ENCODE data around the gene PRG2. TPM values are rescaled to one million over a fixed set of nuclear protein-coding genes. Genes with fewer than 3 reads are reported as not detected.

PRG2 gene
- total and polyA plus RNA-seq, 9 of the 15 experiments (the other 6 are each of a cell fraction or from before 2014, with no cell fraction given), result 1.8 to 78.0 (median 26.6) TPM

- TF ChIP-seq ZBTB9 (CRISPR knock-in tag; IDR thresholded peaks at IDR 0.05) (no peak), PHF8 (IDR thresholded peaks at IDR 0.05; ENCODE audit: borderline replicate concordance, low read length) (peak; percentile 75; the same call in 1 of the 2 replicates), THRAP3 (IDR thresholded peaks at IDR 0.05; ENCODE audit: borderline replicate concordance) (no peak), HDAC6 (IDR thresholded peaks at IDR 0.05; ENCODE audit: low read depth, low read length) (no peak), VEZF1 (CRISPR knock-in tag; IDR thresholded peaks at IDR 0.05) (peak; percentile 93), ZNF764 (CRISPR knock-in tag; IDR thresholded peaks at IDR 0.05; ENCODE audit: low read depth) (no peak), SPI1 (IDR thresholded peaks at IDR 0.05; ENCODE audit: borderline replicate concordance, low read depth, low read length) (peak; percentile 76), SREBF1 (IDR thresholded peaks at IDR 0.05; ENCODE audit: borderline replicate concordance, low read depth, low read length) (no peak), ZNF785 (CRISPR knock-in tag; IDR thresholded peaks at IDR 0.05) (no peak), CBFA2T3 (IDR thresholded peaks at IDR 0.05) (no peak), E2F3 (CRISPR knock-in tag; IDR thresholded peaks at IDR 0.05) (no peak), PURB (CRISPR knock-in tag; IDR thresholded peaks at IDR 0.05; ENCODE audit: low read depth) (no peak), COPS2 (conservative IDR thresholded peaks at IDR 0.05) (no peak), BRD9 (IDR thresholded peaks at IDR 0.05; ENCODE audit: low read depth, partially characterized antibody) (peak; percentile 28), KAT2B (IDR thresholded peaks at IDR 0.05; ENCODE audit: low read depth, low read length) (no peak), NCOA1 (IDR thresholded peaks at IDR 0.05; ENCODE audit: low read depth) (peak; percentile 57), CSDE1 (IDR thresholded peaks at IDR 0.05) (no peak), GATAD2A (IDR thresholded peaks at IDR 0.05) (peak; percentile 26; the same call in 1 of the 2 replicates)
- TF ChIP-seq, protein P1, sequence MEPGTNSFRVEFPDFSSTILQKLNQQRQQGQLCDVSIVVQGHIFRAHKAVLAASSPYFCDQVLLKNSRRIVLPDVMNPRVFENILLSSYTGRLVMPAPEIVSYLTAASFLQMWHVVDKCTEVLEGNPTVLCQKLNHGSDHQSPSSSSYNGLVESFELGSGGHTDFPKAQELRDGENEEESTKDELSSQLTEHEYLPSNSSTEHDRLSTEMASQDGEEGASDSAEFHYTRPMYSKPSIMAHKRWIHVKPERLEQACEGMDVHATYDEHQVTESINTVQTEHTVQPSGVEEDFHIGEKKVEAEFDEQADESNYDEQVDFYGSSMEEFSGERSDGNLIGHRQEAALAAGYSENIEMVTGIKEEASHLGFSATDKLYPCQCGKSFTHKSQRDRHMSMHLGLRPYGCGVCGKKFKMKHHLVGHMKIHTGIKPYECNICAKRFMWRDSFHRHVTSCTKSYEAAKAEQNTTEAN (CRISPR knock-in tag; IDR thresholded peaks at IDR 0.05), result no peak
- TF ChIP-seq, protein P2, sequence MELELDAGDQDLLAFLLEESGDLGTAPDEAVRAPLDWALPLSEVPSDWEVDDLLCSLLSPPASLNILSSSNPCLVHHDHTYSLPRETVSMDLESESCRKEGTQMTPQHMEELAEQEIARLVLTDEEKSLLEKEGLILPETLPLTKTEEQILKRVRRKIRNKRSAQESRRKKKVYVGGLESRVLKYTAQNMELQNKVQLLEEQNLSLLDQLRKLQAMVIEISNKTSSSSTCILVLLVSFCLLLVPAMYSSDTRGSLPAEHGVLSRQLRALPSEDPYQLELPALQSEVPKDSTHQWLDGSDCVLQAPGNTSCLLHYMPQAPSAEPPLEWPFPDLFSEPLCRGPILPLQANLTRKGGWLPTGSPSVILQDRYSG (tag; conservative IDR thresholded peaks at IDR 0.05; ENCODE audit: low read depth), result no peak
These were observed 36.7 kb upstream of the PRG2 start, which contains the start of gene SLC43A3 (continued) for GRCh38 chr11:57426929-57427726.

Measured in K562 (cell line).